Sigmoid colon (tissue), 4 donors: ENCODE data around the gene RBM25.

Source experiments
- EP300 ChIP-seq, 4 donors: sonication (generic); formaldehyde crosslinking; IDR thresholded peaks; one replicate each; pipeline ENCODE4 v1.6.1; 2017; ENCODE audit warnings: antibody characterized with exemption in 4 of 4
- TF ChIP-seq, protein P1 (sequence below), 4 experiments: fragments of 450-650 bp in 3 of 4; fragments of 200-600 bp in 1 of 4; IDR thresholded peaks; one replicate each; pipeline ENCODE4 v1.5.1; 2016 to 2019; ENCODE audit warnings: antibody characterized with exemption in 4 of 4, mild to moderate bottlenecking in 3 of 4, moderate library complexity in 2 of 4

DNA sequence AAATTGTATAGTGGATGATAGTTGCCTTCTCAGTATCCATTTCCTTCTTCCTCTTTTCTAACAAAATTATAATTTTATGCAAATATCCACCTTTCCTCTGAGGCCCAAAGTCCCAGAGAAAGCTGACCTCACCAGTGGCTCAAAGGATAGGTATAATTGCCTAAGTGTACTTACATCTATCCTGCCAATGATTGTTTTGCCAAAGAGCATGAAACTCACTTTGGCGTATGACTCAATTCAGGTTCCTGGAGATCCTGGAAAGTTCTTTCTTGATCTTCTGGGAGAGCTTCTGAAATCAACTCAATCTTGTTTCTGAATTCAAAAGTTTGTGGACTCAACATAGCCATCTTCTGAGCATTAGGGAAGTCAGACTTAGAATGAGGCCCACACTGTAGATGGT, 10.5 kb upstream of the RBM25 start:
- TF ChIP-seq, protein P1, sequence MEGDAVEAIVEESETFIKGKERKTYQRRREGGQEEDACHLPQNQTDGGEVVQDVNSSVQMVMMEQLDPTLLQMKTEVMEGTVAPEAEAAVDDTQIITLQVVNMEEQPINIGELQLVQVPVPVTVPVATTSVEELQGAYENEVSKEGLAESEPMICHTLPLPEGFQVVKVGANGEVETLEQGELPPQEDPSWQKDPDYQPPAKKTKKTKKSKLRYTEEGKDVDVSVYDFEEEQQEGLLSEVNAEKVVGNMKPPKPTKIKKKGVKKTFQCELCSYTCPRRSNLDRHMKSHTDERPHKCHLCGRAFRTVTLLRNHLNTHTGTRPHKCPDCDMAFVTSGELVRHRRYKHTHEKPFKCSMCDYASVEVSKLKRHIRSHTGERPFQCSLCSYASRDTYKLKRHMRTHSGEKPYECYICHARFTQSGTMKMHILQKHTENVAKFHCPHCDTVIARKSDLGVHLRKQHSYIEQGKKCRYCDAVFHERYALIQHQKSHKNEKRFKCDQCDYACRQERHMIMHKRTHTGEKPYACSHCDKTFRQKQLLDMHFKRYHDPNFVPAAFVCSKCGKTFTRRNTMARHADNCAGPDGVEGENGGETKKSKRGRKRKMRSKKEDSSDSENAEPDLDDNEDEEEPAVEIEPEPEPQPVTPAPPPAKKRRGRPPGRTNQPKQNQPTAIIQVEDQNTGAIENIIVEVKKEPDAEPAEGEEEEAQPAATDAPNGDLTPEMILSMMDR (IDR thresholded peaks at IDR 0.05): no peak
- no peak for TF ChIP-seq EP300 (IDR thresholded peaks at IDR 0.05)
